ENCODE measurements around the gene HS6ST1. TPM values are rescaled to one million over a fixed set of nuclear protein-coding genes. Genes with fewer than 3 reads are reported as not detected.
"Not testable (repeated sequence)": the region's sequence is repeated elsewhere in the genome, so short reads cannot be mapped to it uniquely, and the experiment has no call there.

HS6ST1 gene
- total RNA-seq, 1 experiment from 2014 or later, result 45.2 TPM

DNA sequence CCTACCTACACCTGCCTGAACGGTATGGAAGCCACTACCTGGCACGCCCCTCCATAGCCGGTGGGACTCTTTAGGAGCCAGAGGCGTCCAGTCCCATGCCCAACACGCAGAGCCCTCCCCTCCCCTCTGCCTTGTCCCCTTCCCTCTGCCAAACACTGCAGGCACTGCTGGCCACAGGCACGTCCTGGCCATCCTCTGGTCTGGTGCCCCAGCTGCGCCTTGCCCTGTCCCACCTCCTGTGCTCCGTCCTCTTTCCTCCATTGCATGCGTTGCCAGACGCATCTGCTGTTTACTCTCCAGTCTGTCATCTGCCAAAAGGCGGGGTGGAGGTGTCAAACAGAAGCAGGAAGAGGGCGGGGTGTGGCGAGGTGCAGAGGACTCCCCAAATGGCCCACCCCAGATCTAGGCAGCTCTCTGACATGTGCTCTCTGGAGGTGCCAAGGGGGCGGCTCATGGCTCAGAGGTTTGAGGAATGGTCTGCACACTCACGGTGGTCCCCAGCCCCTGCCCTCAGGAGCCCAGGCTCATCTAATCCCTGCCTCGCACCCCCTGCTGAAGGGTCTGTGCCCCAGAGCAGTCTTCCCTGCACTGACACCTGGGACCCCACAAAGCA, 45.1 kb downstream of the HS6ST1 start:
- no peak for DNase-seq (ENCODE audit: low spot score)

DNA sequence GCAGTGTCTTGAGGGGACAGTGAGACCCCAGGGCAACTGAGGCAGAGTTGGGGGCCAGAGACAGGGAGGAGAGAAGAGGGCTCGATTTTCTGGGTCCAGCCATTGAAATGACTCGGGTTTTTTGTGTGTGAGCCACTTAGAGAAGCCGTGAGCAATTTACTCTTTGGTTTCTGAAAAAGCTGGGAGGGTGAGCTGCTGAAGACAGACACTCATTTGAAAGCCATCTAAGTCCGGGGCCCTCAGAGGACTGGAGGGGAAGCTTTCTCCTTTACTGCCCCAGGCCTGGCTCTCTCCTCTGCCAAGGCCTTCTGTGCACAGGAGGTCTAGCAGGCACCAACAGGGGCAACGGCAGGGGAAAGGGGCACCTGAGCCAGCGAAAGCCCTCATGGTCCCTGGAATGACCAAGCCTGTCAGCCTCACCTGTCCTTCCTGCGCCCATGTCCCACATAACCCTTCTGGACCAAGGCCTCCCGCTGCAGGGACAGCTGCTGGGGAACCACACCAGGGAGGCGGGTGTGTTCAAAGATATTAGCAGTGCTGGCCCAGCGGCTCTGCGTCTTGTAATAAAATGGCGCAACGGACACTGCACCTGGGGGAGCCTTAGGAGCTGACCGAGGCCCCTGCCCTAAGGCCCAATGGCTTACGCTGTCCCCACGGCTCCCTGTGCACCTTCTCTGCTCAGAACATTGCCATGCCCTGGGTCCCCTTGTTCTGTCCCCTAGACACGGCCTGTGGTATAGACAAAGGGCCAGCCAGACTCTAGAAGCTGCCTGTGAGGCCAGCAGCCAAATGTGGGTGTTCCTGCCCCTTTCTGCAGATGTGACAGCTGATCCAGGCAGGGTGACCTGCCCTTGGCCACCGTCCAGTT, 45.8 kb downstream of the HS6ST1 start:
- in situ Hi-C loops (cut with HindIII; ENCODE audit: low sequenced_read_pairs), result no loop called here
- DNase-seq (ENCODE audit: low spot score), result no peak

More for the DNA sequence above, 45.1 kb downstream of the HS6ST1 start:
- in situ Hi-C loops (cut with HindIII; ENCODE audit: low sequenced_read_pairs), result no loop called here

DNA sequence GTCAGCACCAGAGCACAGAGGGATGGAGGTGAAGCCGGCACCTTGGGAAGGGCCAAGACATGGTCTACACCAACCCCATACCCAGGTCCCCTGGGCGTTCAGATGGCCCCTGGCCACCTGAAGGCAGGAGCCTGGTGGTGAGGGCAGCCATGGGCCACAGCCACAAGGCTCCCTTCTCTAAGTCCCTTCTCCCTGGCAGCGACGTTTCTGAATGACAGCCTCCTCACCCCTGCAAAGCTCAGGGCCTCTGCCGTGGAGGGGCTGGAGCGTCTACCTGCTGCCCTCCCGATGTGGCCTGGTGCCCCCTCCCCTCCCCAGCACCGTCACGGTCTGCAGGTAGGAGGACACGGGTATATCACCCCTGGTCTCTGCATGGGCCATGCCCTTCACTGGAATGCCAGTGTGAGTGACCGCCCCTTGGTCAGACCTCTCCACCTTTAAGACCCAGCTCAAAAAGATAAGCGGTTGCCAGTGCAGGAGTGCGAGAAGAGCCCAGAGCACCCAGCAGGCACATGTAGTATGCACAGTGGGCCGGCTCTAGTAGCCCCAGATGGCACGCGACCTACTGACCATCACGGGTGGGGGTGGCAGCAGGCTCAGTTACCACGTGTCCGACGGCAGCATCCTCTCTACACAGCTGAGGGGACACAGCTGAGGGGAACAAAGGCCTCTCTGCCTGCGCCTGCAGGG, 46.6 kb downstream of the HS6ST1 start:
- no peak for DNase-seq (ENCODE audit: low spot score)
- in situ Hi-C loops (cut with HindIII; ENCODE audit: low sequenced_read_pairs), result no loop called here

DNA sequence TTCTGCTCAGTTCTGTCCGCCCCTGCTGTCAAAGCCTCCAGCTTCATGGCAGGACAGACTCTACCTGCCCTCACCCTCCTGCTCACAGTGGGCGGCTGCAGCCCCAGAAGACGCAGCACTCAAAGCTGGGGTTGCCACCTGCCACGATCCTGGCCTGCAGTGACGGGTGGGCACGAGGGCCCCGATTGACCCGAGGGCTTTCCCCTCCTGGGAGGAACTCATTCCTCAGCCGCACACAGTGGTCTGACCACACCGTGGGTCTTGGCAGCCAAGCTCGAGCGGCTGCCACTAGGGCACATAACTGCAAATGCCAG, 47.1 kb downstream of the HS6ST1 start:
- DNase-seq (ENCODE audit: low spot score), result no peak
- in situ Hi-C loops (cut with HindIII; ENCODE audit: low sequenced_read_pairs), result no loop called here

DNA sequence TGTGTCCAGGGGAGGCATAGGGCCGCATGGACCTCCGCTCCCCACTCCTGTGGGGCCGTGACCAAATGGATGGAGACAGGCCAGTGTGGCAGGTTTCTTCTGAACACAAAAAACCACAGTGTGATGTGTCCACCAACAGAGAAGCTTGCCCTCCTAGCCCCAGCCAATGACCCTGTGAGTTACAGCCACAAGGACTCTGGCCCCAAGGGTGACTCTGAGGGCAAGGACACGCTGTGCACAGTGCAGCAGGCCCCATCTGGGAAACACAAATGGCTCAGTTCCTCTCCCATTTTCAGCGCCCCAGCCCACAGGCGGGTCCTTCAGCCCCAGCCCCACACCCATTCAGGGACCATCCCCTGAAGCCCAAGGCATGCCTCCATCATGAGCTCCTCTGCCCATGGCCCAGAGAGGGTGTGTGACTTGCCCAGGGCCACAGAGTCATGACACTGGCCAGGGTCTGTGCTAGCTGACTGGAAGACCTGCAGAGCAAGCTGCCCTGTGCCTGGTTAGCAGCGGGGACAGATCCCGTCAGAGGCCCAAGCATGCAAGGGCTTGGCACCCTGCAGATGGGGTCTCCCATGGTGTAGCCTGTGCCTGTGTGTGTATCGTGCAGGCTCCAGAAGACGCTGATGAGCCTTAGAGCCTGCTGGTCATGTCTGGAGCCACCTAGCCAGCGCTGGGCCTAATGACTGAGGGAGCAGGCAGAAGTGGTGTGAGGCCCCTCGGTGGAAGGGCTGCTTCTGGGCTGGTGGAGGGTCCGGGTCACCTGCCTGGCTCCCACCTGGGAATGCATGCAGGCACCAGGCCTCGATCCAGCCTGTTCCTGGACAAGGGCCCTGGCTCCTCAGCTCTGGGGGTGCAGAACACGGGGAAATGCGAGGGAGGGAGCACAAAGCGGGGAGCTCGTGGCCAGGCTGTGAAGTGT, 47.7 kb downstream of the HS6ST1 start:
- in situ Hi-C loops (cut with HindIII; ENCODE audit: low sequenced_read_pairs), result no loop called here
- DNase-seq (ENCODE audit: low spot score), result peak; percentile 26

DNA sequence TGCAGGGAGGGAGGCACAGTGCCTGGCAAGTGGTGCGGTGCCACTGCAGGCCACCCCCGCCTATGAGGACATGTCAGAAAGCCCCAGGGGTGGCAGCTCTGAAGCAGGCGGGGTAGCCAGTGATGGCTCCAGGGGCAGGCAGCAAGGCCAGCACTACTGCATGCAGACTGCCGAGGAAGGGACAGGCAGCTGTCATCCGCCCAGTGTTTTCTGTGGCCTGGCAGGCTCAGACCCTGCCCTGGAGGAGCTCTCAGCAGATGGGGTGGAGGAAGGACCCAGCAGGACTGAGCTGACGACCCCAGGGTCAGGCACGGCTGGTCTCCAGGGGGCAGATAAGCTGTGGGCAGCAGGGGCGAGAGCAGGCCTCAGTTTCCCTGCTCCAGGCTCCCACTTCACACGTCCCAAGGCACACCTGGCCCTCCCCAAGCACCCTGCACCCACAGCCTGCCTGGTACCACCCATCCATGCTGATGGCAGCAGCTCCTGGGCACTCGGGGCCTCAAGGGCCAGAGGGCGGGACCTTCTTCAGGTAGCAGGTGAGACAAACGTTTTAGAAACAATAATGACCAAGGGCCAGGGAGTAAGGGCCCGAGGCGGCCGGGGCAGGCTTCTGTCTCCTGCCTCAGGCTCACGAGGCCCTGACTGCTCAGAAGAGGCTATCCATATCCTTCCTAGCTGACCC, 48.5 kb downstream of the HS6ST1 start:
- in situ Hi-C loops (cut with HindIII; ENCODE audit: low sequenced_read_pairs), result no loop called here
- no peak for DNase-seq (ENCODE audit: low spot score)

DNA sequence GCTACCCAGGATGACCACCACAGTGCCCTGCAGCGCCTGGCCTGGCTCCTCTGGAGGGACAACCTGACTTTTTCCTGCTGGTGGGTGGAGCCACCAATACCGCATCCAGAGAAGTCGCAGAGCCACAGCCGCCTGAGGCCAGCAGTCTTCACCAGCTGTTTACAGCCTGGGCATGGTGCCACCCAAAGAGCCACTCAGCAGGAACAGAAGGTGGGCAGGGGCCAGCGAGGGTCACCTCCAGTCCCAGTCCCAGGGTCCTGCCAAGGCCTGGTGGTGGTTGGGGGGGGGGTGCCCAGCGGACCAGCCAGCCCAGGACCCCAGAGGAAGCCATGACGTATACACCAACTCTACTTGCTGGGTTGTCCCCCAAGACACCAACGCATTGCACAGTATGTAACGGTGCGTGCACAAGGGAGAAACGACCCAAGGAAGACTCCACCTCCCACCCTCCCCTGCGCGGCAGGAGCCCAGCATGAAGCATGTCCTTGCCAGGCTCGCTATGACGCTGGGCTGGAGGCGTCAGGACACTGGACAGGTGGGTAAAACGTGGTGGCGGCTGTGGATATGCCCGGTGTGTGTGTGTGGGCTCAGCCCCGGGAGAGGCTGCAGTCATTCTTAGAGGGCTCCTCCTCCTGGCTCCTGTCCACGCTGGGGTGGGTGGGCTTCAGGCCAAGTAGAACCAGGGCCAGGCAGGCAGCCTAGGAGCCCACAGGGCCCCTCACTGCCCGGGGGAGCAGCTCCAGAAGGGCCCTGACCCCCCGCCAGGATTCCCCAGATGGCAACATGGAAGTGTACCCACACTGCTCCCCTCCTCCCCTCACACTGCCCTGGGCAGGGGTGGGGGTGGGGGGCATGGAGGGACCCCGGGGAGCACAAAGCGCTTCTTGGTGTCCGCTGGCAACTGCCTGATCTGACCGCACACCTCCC, 49.3 kb downstream of the HS6ST1 start:
- in situ Hi-C loops (cut with HindIII; ENCODE audit: low sequenced_read_pairs), result no loop called here
- DNase-seq (ENCODE audit: low spot score), result no peak

DNA sequence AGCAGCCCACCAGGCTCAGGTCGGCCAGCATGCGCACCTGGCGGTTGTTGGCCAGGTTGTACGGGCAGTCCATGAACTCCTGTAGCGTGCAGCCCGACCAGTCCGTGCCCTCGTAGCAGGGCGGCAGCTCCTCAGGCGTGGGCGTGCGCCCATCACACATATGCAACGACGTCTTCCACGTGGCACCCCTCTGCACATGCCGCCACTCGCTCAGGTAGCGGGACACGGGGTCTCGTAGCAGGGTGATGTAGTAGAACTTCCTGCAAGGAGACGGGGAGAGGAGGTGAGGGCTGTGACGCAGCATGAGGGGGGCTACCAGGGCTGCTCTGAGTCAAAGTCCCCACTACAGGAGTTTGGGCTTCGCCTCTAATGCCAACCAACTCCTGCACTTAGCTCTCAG, 50.1 kb downstream of the HS6ST1 start:
- in situ Hi-C loops (cut with HindIII; ENCODE audit: low sequenced_read_pairs); DNase-seq (ENCODE audit: low spot score): not testable (repeated sequence)

DNA sequence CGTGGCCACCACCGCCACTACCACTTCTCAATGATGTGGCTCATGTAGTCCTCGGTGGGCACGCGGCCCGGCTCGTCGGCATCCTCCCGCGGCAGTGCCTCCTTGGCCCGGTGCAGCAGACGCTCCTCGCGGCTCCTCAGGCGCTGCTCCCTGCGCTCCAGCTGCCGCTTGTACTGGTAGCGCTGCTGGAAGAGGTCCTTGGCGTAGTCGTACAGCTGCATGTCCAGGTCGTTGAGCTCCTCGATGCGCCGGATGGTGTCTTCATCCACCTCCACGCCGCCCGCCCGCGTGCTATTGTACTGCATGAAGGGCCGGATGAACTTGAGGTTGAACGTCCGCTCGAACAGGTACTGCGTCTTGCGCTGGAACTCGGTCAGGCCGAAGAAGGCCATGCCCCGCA, 50.5 kb downstream of the HS6ST1 start:
- DNase-seq (ENCODE audit: low spot score); in situ Hi-C loops (cut with HindIII; ENCODE audit: low sequenced_read_pairs): not testable (repeated sequence)

DNA sequence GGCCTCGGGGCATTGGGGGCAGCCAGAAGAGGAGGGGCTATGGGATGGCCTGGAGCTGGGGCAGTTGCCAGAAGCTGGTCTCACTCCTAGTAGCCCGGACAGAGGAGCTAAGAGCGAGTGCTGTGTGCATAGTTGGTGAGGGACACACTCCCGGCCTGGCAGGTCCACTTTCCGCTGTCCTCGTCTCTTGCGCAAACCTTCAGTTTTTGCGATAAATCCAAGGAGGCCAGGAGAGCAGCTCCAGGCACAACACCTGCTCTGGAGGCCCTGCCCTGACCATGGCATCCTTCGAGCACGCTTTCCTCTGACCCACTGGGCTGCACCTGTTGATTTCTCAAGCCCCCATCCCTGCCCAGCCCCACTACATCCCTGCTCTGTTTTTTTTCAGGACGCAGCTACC, 51.0 kb downstream of the HS6ST1 start:
- in situ Hi-C loops (cut with HindIII; ENCODE audit: low sequenced_read_pairs); DNase-seq (ENCODE audit: low spot score): not testable (repeated sequence)

DNA sequence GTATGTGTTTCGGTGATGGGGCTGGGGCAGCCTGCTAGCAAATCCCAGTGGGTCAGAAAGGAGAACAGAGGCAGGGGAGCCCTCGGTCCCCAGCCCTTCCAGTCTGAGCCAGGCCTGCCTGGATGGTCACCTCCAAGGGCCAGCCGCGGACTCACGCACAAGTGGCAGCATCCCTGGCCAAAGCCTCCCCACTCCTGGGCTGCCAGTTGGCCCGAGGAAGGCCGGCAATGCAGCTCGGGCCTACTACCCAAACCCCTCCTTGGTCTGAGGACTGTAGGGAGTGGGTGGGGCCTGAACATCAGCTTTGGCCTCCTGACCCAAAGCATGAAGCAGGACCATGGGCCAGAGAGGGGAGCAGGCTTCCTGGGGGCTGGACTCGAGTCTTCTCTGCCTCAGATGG, 51.5 kb downstream of the HS6ST1 start:
- in situ Hi-C loops (cut with HindIII; ENCODE audit: low sequenced_read_pairs); DNase-seq (ENCODE audit: low spot score): not testable (repeated sequence)

DNA sequence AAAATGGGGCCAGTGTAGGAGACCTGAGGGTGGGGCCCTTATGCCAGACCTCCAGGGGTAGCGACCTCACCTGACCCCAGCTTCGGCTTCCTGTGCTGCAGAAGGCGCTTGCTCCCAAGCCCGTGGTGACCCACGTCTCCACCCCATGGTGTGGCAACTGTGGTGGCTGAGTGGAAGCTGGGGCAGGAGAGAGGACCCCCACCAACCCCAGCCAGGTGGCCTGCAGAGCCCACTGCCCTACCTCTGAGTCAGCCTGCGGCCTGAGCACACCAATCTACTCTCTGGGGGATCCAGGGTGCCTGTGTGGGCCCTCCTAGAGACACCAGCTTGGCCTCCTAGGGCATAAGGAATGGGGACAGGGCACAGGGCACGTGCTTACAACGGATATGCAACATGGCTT, 52.2 kb downstream of the HS6ST1 start:
- in situ Hi-C loops (cut with HindIII; ENCODE audit: low sequenced_read_pairs); DNase-seq (ENCODE audit: low spot score): not testable (repeated sequence)

DNA sequence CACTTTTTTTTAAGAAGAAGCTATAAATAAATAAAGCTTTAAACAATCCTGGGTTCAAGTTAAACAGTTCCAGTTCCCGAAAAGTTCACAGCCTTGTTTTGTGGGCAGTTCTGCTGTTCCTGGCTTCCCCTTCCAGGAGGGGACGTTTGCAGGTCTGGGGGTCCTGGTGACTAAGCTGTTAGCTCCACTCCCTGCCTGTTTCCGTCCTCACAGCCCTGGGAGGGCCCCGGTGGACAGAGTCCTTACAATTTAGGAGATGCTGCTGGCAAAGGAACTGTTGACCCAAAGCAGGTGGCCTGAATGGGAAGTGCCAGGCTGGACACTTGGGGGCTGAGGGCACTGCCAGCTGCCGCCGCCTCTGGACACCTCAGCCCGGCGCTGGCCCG, 53.1 kb downstream of the HS6ST1 start:
- in situ Hi-C loops (cut with HindIII; ENCODE audit: low sequenced_read_pairs); DNase-seq (ENCODE audit: low spot score): not testable (repeated sequence)

DNA sequence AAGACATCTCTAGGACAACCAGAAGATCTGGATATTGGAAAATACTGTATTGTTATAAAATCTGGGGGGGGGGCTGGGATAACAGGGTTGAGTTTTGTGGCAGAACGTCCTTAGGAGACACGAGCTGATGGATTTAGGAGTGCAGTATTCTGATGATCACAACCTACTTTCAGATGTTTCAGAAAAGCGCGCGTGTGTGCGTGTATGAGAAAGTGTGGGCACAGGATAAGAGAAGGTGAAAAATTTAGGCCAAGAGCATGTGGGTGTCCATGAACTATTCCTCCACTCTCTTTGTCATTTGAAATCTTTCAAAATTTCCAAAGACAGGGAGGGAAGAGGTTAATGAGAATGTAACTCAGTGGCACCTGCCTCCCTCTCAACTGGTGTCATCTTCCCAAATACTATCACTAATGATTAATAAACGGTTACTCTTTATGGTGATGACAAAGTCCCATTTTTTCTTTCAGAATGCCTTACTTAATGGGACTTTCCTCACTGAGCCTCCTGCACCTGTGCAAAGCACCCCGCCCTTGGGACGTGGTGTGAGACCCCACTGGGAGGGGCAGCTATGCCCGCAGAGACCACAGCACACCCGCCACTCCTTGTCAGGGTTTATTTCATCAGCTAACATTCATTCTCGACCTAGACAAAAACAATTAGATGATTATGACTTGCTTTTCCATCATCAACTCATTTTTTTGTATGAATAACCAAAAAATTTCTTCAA, 53.6 kb downstream of the HS6ST1 start:
- in situ Hi-C loops (cut with HindIII; ENCODE audit: low sequenced_read_pairs), result no loop called here
- DNase-seq (ENCODE audit: low spot score), result no peak

DNA sequence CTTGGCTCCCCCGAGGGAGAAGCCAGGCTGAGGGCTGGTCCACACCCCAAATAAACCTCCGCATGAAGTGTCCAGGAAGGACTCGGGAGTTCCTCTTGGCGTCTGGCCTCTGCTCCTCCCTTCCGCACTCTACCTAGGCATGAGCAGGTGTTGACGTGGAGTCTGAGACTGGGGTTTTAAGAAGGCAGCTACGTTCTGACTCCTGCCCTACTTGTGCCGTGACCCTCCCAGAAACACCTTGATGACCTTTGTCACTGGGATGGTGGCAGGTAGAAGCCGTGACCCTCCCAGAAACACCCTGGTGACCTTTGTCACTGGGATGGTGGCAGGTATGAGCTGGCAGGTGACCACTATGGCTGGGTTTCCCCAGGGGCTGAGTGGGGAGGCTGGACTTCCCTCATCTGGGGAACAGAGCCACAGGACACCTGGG, 54.8 kb downstream of the HS6ST1 start:
- no peak for DNase-seq (ENCODE audit: low spot score)
- in situ Hi-C loops (cut with HindIII; ENCODE audit: low sequenced_read_pairs), result no loop called here

DNA sequence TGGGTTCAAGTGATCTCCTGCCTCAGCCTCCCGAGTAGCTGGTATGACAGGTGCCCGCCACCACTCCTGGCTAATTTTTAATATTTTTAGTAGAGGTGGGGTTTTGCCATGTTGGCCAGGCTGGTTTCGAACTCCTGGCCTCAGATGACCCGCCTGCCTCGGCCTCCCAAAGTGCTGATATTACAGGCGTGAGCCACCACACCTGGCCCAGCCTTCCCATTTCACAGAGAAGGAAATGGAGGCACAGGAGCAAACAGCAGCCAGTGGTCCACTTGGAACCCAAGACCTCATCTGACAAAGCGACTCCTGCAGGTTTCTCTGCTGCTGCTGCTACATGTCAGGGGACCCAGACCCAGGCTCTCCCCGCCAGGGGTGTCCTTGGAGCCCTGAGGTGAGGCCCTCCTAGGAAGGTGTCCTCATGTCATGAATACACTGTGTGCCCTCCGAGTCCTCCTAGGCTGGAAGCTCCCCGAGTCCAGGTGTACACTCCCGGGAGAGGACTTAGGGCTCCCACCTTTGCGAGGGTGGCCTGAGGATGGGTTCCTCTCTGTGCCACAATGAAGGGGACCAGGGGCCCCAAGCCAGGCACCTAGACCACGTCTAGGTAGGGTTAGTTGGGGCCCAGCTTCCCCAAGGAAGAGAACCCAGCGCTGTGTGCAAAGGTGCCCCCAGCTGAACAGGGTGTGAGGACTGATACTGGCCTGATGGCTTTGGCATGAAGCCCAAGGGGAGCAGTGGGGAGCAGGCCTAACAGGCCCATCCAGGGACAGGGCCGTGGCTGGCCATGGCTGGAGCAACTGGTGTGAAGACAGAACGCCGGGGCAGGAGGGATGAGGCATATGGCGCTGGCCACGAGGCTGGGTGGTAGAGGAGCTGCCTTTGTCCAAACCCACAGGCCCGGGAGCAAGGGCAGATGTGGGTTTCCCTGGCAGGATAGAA, 56.1 kb downstream of the HS6ST1 start:
- no peak for DNase-seq (ENCODE audit: low spot score)
- in situ Hi-C loops (cut with HindIII; ENCODE audit: low sequenced_read_pairs), result no loop called here
